ENCODE data around the gene DRD1.
"Not testable (repeated sequence)": the region's sequence is repeated elsewhere in the genome, so short reads cannot be mapped to it uniquely, and the experiment has no call there.

Gene DRD1

GRCh38 chr5:175460126-175460525, 16.1 kb upstream of the DRD1 start:
- peaks cover 12% of the 10 kb centered on the region for H3K4me1 ChIP-seq
- H3K9ac ChIP-seq = no peak overlapping the region
- H3K27me3 ChIP-seq = no peaks in the 10 kb centered on the region
- H3K4me2 ChIP-seq = no peak overlapping the region
- H3K27ac ChIP-seq = no peak overlapping the region
- H3K4me3 ChIP-seq = no peak overlapping the region
- H3K9me3 ChIP-seq = no peaks in the 10 kb centered on the region
- no peaks in the 10 kb centered on the region for H4K20me1 ChIP-seq
- no peak for TF ChIP-seq Cebpa-rat (IDR thresholded peaks at IDR 0.05)
- no peaks in the 10 kb centered on the region for H3K36me3 ChIP-seq

DNA sequence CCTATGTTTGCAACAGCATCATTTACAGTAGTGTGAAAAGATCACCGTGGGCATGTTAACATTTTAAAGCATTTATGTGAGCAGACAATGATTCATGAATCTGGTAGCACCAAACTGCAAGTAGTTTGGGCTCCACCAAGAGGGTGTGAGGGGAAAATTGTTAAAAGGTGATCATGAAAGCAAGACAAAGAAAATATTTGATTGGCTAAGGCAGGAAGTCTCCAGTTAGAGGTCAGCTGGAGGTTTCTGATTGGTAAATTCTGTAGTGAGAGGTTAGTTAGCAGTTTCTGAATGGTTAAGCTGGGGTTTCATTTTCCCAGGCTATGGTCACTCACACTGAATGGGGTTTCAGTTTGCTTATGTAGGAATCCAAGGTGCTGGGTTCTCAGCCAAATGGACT, 13.5 kb upstream of the DRD1 start:
- no peaks in the 10 kb centered on the region for H3K27me3 ChIP-seq
- H3K27ac ChIP-seq = no peak overlapping the region
- no peak for TF ChIP-seq Cebpa-rat (IDR thresholded peaks at IDR 0.05)
- peaks cover 13% of the 10 kb centered on the region for H3K4me1 ChIP-seq
- H3K9ac ChIP-seq = no peak overlapping the region
- H3K36me3 ChIP-seq = no peaks in the 10 kb centered on the region
- no peak overlapping the region for H3K4me2 ChIP-seq
- no peak overlapping the region for H3K4me3 ChIP-seq
- H3K9me3 ChIP-seq = no peaks in the 10 kb centered on the region
- H4K20me1 ChIP-seq = no peaks in the 10 kb centered on the region

- peak overlapping the region; percentile 27 for H3K4me2 ChIP-seq
- TF ChIP-seq Cebpa-rat (IDR thresholded peaks at IDR 0.05) = no peak
- no peaks in the 10 kb centered on the region for H3K9me3 ChIP-seq
- H3K36me3 ChIP-seq = no peaks in the 10 kb centered on the region
- no peak overlapping the region for H3K9ac ChIP-seq
- H3K27me3 ChIP-seq = no peaks in the 10 kb centered on the region
- peaks cover 13% of the 10 kb centered on the region for H3K4me1 ChIP-seq
- H3K4me3 ChIP-seq = no peak overlapping the region
- H3K27ac ChIP-seq = no peak overlapping the region
- no peaks in the 10 kb centered on the region for H4K20me1 ChIP-seq
Observed at GRCh38 chr5:175456105-175456742, 12.2 kb upstream of the DRD1 start.

GRCh38 chr5:175454338-175454737, 10.4 kb upstream of the DRD1 start:
- peaks cover 13% of the 10 kb centered on the region for H3K4me1 ChIP-seq
- not testable (repeated sequence) for H3K27ac ChIP-seq, H3K9me3 ChIP-seq, H3K27me3 ChIP-seq, H3K4me3 ChIP-seq, H3K4me2 ChIP-seq, H4K20me1 ChIP-seq, H3K9ac ChIP-seq, H3K36me3 ChIP-seq

- no peak overlapping the region for H3K9ac ChIP-seq
Observed at GRCh38 chr5:175452166-175452565, 8.2 kb upstream of the DRD1 start.

DNA sequence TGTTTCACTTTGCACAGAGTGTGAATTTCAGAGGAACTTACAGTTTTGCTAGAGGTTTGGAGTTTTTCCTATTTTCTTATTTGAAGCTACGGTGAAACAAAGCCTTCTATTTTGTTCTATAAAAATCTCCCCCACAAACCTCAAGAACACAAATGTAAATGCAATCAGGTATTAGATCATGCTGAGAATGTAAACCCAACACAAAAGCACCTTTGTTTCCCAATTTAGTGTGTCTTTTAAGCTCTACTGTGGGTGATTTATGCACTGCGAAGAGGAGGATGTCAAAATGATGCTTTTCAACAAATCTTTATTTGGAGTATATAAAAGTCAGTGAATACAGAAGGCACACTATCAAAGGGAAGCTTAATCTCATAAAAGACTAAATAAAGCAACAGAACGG, 4.3 kb upstream of the DRD1 start:
- no peak overlapping the region for H3K27ac ChIP-seq
- TF ChIP-seq Cebpa-rat (IDR thresholded peaks at IDR 0.05) = no peak
- H3K27me3 ChIP-seq = peaks cover 22% of the 10 kb centered on the region
- H3K4me2 ChIP-seq = no peak overlapping the region
- no peak overlapping the region for H3K9ac ChIP-seq
- H4K20me1 ChIP-seq = no peaks in the 10 kb centered on the region
- H3K4me3 ChIP-seq = no peak overlapping the region
- H3K9me3 ChIP-seq = peaks cover 10% of the 10 kb centered on the region
- H3K4me1 ChIP-seq = 0 out of 2 replicates have a peak, but pooled peaks cover 5% of the 10 kb centered on the region
- no peaks in the 10 kb centered on the region for H3K36me3 ChIP-seq

More at GRCh38 chr5:175452166-175452565, 8.2 kb upstream of the DRD1 start:
- Histone ChIP-seq H3K36me3 (no peaks in the 10 kb centered on the region), H3K4me2 (no peak overlapping the region), H3K27me3 (no peaks in the 10 kb centered on the region), H3K9me3 (no peaks in the 10 kb centered on the region), H3K27ac (no peak overlapping the region), H3K4me3 (no peak overlapping the region), H4K20me1 (no peaks in the 10 kb centered on the region), H3K4me1 (peaks cover 13% of the 10 kb centered on the region)
- TF ChIP-seq Cebpa-rat (IDR thresholded peaks at IDR 0.05) = no peak

GRCh38 chr5:175447571-175447970, 3.6 kb upstream of the DRD1 start:
- Histone ChIP-seq H3K9ac (no peak overlapping the region), H3K4me3 (no peak overlapping the region), H4K20me1 (no peaks in the 10 kb centered on the region), H3K27ac (no peak overlapping the region), H3K4me2 (no peak overlapping the region), H3K9me3 (peaks cover 10% of the 10 kb centered on the region), H3K4me1 (0 out of 2 replicates have a peak, but pooled peaks cover 5% of the 10 kb centered on the region), H3K27me3 (peaks cover 29% of the 10 kb centered on the region), H3K36me3 (no peaks in the 10 kb centered on the region)
- TF ChIP-seq Cebpa-rat (IDR thresholded peaks at IDR 0.05) = no peak

DNA sequence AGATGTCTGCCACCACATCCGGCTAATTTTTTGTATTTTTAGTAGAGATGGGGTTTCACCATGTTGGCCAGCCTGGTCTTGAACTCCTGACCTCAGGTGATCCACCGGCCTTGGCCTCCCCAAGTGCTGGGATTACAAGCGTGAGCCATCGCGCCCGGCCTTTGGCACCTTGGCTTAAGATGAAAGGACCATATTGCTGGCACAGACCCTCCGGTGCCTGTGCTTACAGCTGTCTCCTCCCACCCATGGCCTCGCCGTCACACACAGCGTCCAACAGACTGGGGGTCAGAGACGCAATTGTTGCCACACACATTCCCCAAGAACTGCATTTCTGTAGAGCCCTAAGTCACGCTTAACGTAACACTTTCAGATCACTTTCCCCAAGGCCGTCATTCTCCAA, 2.4 kb upstream of the DRD1 start:
- H3K9ac ChIP-seq, H3K9me3 ChIP-seq, H3K27ac ChIP-seq, H3K4me1 ChIP-seq, H3K4me2 ChIP-seq, H4K20me1 ChIP-seq, H3K36me3 ChIP-seq, H3K4me3 ChIP-seq: not testable (repeated sequence)
- H3K27me3 ChIP-seq = peaks cover 34% of the 10 kb centered on the region

GRCh38 chr5:175444905-175445456, 999 bp upstream of the DRD1 start:
- no peak for TF ChIP-seq Cebpa-rat (IDR thresholded peaks at IDR 0.05)
- Histone ChIP-seq H3K9ac (no peak overlapping the region), H3K4me3 (peak overlapping the region; percentile 58), H3K27ac (no peak overlapping the region), H3K4me2 (peak overlapping the region; percentile 73), H3K4me1 (0 out of 2 replicates have a peak, but pooled peaks cover 5% of the 10 kb centered on the region), H3K9me3 (peaks cover 10% of the 10 kb centered on the region), H4K20me1 (no peaks in the 10 kb centered on the region), H3K36me3 (no peaks in the 10 kb centered on the region), H3K27me3 (peaks cover 34% of the 10 kb centered on the region)

GRCh38 chr5:175443514-175444059, 395 bp downstream of the DRD1 start:
- Histone ChIP-seq H3K4me3 (no peak overlapping the region), H4K20me1 (no peaks in the 10 kb centered on the region), H3K27ac (no peak overlapping the region), H3K9me3 (peaks cover 10% of the 10 kb centered on the region), H3K36me3 (no peaks in the 10 kb centered on the region), H3K27me3 (peaks cover 34% of the 10 kb centered on the region), H3K4me2 (peak overlapping the region; percentile 73), H3K9ac (no peak overlapping the region), H3K4me1 (0 out of 2 replicates have a peak, but pooled peaks cover 5% of the 10 kb centered on the region)
- no peak for TF ChIP-seq Cebpa-rat (IDR thresholded peaks at IDR 0.05)

Data from BLaER1 (cell line).